Stomach (tissue), 9 donors: ENCODE measurements around the gene IGHMBP2. TPM values are rescaled to one million over a fixed set of nuclear protein-coding genes. Genes with fewer than 3 reads are reported as not detected.

Experiments
- DNase-seq, 2 donors: peaks; one replicate each; pipeline versions ENCODE4 v3.0.0 to v3.0.0-alpha.2; 2013 to 2019
- H3K27ac ChIP-seq, 5 donors: fragments of 200-600 bp in 4 of 5; sonication (generic) in 4 of 5; one replicate each; pipeline ENCODE4 v1.5.1; 2013 to 2019; ENCODE audit warnings: mild to moderate bottlenecking in 1 of 5, moderate library complexity in 1 of 5
- H3K27me3 ChIP-seq, 3 donors: fragments of 200-600 bp; sonication (generic); one replicate each; pipeline ENCODE4 v1.5.1; 2017 to 2019; ENCODE audit warnings: mixed run types in 1 of 3
- H3K36me3 ChIP-seq, 4 donors: fragments of 200-600 bp; sonication (generic); 1 replicate in 3 of 4; 2 replicates in 1 of 4; pipeline ENCODE4 v1.5.1; 2016 to 2019
- H3K4me1 ChIP-seq, 4 donors: fragments of 200-600 bp; sonication (generic); one replicate each; pipeline ENCODE4 v1.5.1; 2016 to 2019
- H3K4me3 ChIP-seq, 4 donors: fragments of 200-600 bp; sonication (generic) in 3 of 4; one replicate each; pipeline ENCODE4 v1.5.1; 2016 to 2019; ENCODE audit warnings: mild to moderate bottlenecking in 1 of 4
- H3K9me3 ChIP-seq, 4 donors: fragments of 200-600 bp; sonication (generic); one replicate each; pipeline ENCODE4 v1.5.1; 2016 to 2019
- CTCF ChIP-seq, 7 experiments: fragments of 450-650 bp in 4 of 7; fragments of 200-600 bp in 3 of 7; sonication (generic) in 3 of 7; IDR thresholded peaks; one replicate each; pipeline ENCODE4 v1.5.1; 2016 to 2019; ENCODE audit warnings: antibody characterized with exemption in 7 of 7, control low read depth in 2 of 7, mild to moderate bottlenecking in 1 of 7
- EP300 ChIP-seq: sonication (generic); formaldehyde crosslinking; IDR thresholded peaks from one replicate; pipeline ENCODE4 v1.6.1; 2017; ENCODE audit warnings: antibody characterized with exemption
- POLR2A ChIP-seq, 4 donors: fragments of 450-650 bp; IDR thresholded peaks; one replicate each; pipeline ENCODE4 v1.6.1; 2016; ENCODE audit warnings: antibody characterized with exemption in 4 of 4, control low read depth in 2 of 4, mild to moderate bottlenecking in 1 of 4, moderate library complexity in 1 of 4
- POLR2AphosphoS5 ChIP-seq, 3 donors: sonication (generic); formaldehyde crosslinking; IDR thresholded peaks; one replicate each; pipeline ENCODE4 v1.6.1; 2016; ENCODE audit warnings: antibody characterized with exemption in 3 of 3
- WGBS, 5 donors: extraction: QIAGEN DNeasy Blood & Tissue Kit in 3 of 5; methylation state at CpG; one replicate each; pipeline versions ENCODE4 v1.1.5 to v1.1.7; 2013 to 2018; 5-methylcytosine and 5-hydroxymethylcytosine counted together
- intact Hi-C: fragments of 100-400 bp; cut with DNase I; formaldehyde crosslinking; loops from one replicate; pipeline ENCODE4 v1.15.1; 2023; ENCODE audit warnings: low total_unique reads
- polyA plus RNA-seq, 3 donors: library from polyadenylated mRNA; stranded (reverse); fragments of 200-250 nt; gene quantifications; one replicate each; pipeline ENCODE4 v1.2.3, GENCODE V29; 2013
- total RNA-seq, 5 donors: library from RNA; depleted of rRNA; stranded (reverse); fragments of >200 nt; gene quantifications; one replicate each; pipeline versions ENCODE4 v1.1.0 to v1.2.3, GENCODE V29; 2014 to 2016
- donor health status: healthy with polysubstance abuse.
- donor health status: Bipolar disorder and iron deficiency.
- donor health status: healthy.

The IGHMBP2 gene
- total and polyA plus RNA-seq, 8 donors = 8.8 to 133 (median 13.7) TPM

GRCh38 chr11:68911731-68912130 is 8.0 kb downstream of the IGHMBP2 start:
- 89 to 98% (median 92%) methylated on average over 10 to 16 of the region's 16 CpGs for WGBS, 5 donors
- Histone ChIP-seq H3K4me1 (no peaks in the 10 kb centered on the region), H3K27ac (no peak overlapping the region), H3K9me3 (no peaks in the 10 kb centered on the region), H3K4me3 (no peak overlapping the region), H3K27me3 (no peaks in the 10 kb centered on the region), H3K36me3 (peaks cover 81 to 100% (median 99%) of the 10 kb centered on the region in 4 donors)
- DNase-seq = no peak
- TF ChIP-seq POLR2A (IDR thresholded peaks at IDR 0.05) (no peak), CTCF (IDR thresholded peaks at IDR 0.05) (no peak), POLR2AphosphoS5 (IDR thresholded peaks at IDR 0.05) (no peak), EP300 (no peak)
- intact Hi-C loops = no loop called here

GRCh38 chr11:68912254-68912653 is 8.6 kb downstream of the IGHMBP2 start:
- intact Hi-C loops = no loop called here
- TF ChIP-seq POLR2AphosphoS5 (IDR thresholded peaks at IDR 0.05) = no peak
- TF ChIP-seq CTCF (IDR thresholded peaks at IDR 0.05) = no peak
- no peak for TF ChIP-seq POLR2A (IDR thresholded peaks at IDR 0.05)
- TF ChIP-seq EP300 = no peak
- no peak for DNase-seq
- H3K4me1 ChIP-seq = no peaks in the 10 kb centered on the region
- H3K27me3 ChIP-seq = no peaks in the 10 kb centered on the region
- H3K36me3 ChIP-seq = peaks cover 78 to 100% (median 99%) of the 10 kb centered on the region in 4 donors
- 85 to 95% (median 87%) methylated on average over 5 of the region's 5 CpGs for WGBS, 5 donors
- no peaks in the 10 kb centered on the region for H3K9me3 ChIP-seq
- no peak overlapping the region for H3K27ac ChIP-seq
- H3K4me3 ChIP-seq = no peak overlapping the region

GRCh38 chr11:68913188-68913587 is 9.5 kb downstream of the IGHMBP2 start:
- no peak for TF ChIP-seq POLR2AphosphoS5 (IDR thresholded peaks at IDR 0.05)
- no peak for TF ChIP-seq EP300
- no peak for TF ChIP-seq POLR2A (IDR thresholded peaks at IDR 0.05)
- TF ChIP-seq CTCF (IDR thresholded peaks at IDR 0.05) = no peak
- 91 to 98% (median 95%) methylated on average over 5 of the region's 5 CpGs for WGBS, 5 donors
- H3K9me3 ChIP-seq = no peaks in the 10 kb centered on the region
- DNase-seq = no peak
- intact Hi-C loops = no loop called here
- no peaks in the 10 kb centered on the region for H3K27me3 ChIP-seq
- H3K27ac ChIP-seq = no peak overlapping the region
- peaks cover 80 to 100% (median 99%) of the 10 kb centered on the region in 4 donors for H3K36me3 ChIP-seq
- H3K4me3 ChIP-seq = no peak overlapping the region
- H3K4me1 ChIP-seq = no peaks in the 10 kb centered on the region

- peaks cover 80 to 100% (median 99%) of the 10 kb centered on the region in 4 donors for H3K36me3 ChIP-seq
- DNase-seq = no peak
- WGBS, 5 donors = 94 to 98% (median 97%) methylated on average over 15 of the region's 15 CpGs
- intact Hi-C loops = no loop called here
- H3K27ac ChIP-seq = no peak overlapping the region
- H3K9me3 ChIP-seq = no peaks in the 10 kb centered on the region
- no peak overlapping the region for H3K4me3 ChIP-seq
- TF ChIP-seq POLR2AphosphoS5 (IDR thresholded peaks at IDR 0.05) = no peak
- no peak for TF ChIP-seq EP300
- no peak for TF ChIP-seq POLR2A (IDR thresholded peaks at IDR 0.05)
- no peak for TF ChIP-seq CTCF (IDR thresholded peaks at IDR 0.05)
- no peaks in the 10 kb centered on the region for H3K27me3 ChIP-seq
- H3K4me1 ChIP-seq = no peaks in the 10 kb centered on the region
These were observed 11.1 kb downstream of the IGHMBP2 start for GRCh38 chr11:68914761-68915160.
